ENCODE data around the gene DGCR8.
"Not testable (repeated sequence)": the region's sequence is repeated elsewhere in the genome, so short reads cannot be mapped to it uniquely, and the experiment has no call there.

DGCR8 gene

DNA sequence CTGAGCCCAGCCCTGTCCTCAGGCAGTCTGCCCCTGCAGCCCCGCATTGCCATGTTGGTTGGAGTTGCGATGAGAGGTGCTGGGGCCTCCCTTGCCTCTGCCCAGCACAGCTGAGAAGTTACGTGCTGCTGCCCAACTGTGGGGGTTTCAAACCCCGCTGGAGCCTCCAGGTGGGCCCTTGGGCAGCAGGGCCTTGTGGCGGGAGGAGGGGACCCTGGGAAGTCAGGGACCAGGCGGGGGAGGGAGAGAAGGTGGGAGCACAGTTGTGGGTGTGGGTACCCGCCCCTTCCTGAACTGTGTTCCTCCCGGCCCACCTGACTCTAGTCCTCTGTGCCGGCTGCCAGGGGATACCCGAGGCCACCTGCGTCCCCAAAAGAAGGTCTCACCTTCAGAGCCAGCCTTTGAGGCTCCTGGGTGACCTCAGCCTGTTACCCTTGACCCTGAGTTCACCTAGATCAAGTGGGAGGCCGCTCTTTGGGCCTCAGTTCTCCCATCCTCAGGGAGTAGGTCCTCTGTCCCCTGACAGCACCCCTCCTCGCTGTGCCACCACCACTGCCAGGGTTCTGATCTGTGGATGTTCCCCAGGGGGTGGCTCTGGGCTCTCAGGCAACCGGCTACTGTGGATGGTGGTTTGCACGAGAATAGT lies 78.5 kb downstream of the DGCR8 start:
- no peak for DNase-seq

DNA sequence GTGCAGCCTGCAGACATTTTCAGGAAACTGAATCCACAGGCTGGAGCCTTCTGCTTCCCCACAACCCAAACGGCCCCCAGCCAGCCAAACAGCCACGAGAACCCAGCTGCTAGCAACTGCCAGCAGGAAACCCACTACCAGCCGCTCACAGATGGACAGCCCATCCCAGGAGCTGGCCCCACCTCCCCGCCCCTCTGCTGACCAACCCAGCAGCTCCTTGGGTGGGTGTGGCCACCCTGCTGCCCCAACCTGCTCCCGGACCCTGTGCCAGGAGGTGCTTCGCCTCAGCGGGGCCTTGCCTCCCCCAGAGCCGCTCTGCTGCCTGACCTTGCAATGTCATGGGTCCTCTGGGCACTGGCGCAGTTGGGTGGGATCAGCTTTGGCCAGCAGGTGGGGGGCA lies 79.0 kb downstream of the DGCR8 start:
- no peak for DNase-seq

GRCh38 chr22:20159531-20159930 lies 79.5 kb downstream of the DGCR8 start:
- not testable (repeated sequence) for DNase-seq

GRCh38 chr22:20160041-20160440 lies 80.0 kb downstream of the DGCR8 start:
- DNase-seq, result no peak

Data from activated CD4-positive, alpha-beta T cell treated with anti-CD3 and anti-CD28 coated beads for 4 hours (primary cell).